Activated T-helper 1 cell treated with Interleukin-2 at 50 U/mL for 16 hours (primary cell): ENCODE data around the gene PGA3.
"Not testable (repeated sequence)": the region's sequence is repeated elsewhere in the genome, so short reads cannot be mapped to it uniquely, and the experiment has no call there.

Source experiments
- DNase-seq: peaks from one replicate; pipeline ENCODE4 v3.0.0-alpha.2; 2020; ENCODE audit warnings: low read depth

Gene PGA3

DNA sequence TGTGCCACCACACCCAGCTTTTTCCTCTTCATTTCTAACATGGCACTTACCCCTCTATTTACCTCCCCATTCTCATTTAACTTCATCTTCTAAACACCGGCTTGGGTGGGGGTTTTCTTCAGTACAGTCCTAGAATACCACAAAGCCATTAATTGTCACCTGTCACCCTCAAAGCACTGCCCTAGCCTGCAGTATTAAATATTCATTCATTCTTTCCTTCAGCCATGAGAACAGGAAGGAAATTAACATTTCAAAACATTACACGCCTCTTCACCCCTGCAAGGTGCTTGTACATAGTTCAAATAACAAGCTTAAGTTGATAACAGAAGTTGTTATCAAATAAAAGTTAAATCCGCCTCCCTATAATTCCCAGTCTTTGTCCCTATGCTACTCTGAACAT lies 31.4 kb upstream of the PGA3 start:
- DNase-seq: no peak

DNA sequence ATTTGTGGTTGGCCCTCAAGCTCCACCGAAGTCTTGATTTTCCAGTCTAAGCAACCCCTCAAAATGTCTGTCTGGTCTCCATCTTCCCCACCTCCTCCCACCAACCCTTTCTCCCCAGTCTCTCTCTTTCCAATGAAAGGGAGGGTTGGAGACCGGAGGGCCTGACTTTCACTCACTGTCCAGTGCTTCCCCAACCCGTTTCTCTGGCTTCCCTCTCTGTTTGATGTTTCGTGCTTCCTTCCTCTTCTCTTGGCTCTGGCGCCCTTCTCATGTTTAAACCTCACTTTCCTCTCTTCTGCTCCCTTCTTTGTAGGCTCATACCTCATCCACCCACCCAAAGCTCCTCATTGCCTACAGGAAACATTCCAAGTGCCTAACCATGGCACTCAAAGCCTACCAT lies 31.0 kb upstream of the PGA3 start:
- no peak for DNase-seq

DNA sequence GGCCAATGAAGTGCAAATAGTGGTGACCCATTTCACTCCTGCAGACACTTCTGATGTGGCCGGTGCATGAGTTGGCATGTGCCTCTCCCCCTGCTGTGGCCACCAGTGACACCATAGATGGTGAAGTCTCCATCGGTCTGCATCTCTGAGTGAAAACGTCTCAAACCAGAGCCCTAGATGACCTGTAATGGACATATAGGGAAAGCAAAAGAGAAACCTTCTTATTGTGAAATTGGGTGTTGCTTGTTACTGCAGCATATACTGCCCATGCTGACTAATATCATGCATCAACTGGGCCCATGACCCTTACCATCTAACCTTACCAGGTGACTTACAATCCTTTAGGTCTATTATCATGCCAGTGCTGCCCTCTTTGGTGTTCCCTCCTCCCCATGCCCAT lies 30.4 kb upstream of the PGA3 start:
- no peak for DNase-seq

DNA sequence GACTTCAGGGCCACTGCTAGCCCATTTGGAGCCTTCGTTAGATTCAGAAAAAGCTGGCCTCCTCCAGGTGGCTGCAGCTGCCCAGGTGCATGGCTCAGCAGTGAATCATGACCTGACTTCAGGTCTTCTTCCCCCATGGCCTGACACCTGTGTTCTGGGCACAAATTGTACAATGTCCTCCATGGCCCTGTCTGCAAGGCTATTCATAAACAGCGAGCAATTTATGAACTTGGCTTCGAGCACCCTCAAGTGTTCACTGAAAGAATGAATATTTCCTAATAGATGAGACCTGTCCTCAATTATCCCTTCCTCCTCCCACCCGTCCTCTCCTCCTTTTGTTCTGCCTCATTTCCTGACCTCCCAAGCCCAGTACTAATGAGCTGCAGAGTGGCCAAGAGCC lies 29.9 kb upstream of the PGA3 start:
- no peak for DNase-seq

DNA sequence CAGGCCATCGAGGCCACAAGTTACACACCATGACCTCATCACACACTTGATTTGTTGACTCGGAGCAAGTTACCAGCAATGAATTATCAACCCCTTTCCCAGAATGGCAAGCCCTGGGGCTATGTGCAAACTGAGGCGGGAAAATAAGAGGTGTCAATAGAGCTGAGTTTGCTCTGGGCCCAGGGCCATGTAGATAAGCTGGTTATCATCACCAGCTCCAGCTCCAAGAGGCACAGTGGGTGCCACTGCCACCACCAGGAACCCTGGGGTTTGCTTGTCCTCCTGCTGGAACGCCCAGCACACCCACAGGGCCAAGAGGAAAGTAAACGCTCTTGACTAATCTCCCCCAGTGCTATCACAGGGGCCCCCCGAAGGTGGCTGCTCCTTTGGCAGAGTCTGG lies 29.0 kb upstream of the PGA3 start:
- no peak for DNase-seq

DNA sequence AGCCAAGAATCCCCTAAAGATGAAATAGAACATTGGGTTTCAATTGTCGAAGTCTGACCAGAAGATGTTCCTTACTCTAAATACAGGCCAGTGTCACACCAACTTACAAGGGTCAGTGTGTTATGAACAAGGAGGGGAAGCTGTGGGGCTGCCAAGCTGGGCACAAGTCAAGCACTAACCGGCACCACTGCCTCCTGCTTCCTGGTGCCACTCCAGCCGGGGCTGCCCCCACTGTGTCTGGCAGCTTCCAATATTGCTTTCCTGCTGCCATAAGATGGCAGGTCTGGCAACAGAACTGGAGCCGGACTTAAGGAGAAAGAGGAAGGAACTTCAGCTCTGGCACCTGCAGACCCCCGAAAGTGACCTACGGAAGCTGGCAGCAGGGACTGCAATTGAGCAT lies 28.4 kb upstream of the PGA3 start:
- no peak for DNase-seq

DNA sequence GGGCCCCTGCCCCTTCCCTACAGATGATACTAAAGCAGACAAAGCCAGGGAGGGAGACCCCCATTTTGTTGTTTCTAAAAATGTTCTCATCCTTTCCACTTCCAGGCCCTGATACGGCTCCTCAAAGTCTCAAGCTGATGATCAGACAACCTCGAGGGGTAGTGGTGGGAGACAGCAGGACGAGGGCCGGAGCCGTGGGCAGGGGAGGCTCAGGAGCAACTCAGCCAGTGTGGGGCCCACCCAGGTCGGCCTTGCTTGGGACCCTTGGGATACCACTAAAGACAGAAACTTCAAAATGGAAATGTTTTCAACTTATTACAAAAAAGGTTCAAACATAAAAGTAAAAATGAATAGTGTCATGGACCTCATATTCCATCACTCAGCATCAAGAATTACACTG lies 26.9 kb upstream of the PGA3 start:
- no peak for DNase-seq

DNA sequence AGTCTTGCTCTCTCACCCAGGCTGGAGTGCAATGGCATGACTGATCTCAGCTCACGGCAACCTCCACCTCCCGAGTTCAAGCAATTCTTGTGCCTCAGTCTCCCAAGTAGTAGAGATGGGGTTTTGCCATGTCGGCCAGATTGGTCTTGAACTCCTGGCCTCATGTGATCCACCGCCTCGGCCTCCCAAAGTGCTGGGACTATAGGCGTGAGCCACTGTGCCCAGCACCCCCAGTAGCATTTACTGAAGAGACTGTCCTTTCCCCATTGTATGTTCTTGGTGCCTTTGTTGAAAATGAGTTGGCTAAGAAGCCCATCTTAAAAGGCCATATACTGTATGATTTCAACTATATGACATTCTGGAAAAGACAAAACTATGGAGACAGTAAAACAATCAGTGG lies 23.1 kb upstream of the PGA3 start:
- DNase-seq: not testable (repeated sequence)

DNA sequence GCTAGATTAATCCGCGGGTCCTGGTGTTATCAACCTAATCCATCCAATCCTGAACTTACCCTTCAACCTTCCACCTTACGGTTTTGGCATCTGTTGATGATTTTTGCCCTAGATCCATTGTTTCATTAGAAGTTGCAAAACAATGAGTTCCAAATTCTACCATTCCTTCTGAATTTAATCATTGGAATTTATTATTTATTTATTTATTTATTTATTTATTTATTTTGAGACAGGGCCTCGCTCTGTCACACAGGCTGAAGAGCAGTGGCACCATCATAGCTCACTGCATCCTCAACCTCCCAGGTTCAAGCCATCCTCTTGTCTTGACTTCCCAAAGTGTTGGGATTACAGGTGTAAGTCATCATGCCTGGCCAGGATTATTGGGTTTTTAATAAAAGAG lies 21.8 kb upstream of the PGA3 start:
- no peak for DNase-seq

DNA sequence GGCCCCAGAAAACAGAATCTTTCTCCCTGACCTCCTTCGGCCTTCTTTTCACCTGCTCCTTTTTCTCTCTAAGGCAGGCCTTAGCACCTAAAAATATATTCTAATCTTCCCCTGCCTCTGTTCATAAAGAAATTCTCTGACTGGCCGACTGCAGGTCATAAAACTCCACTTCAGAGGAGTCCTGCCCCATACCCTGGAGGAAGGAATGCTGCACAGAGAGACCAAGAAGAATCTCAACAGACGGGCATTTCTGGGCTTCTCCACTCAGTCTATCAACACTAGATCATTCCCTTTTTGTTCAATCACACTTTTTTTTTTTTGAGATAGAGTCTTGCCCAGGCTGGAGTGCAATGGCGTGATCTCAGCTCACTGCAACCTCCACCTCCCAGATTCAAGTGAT lies 19.7 kb upstream of the PGA3 start:
- DNase-seq: no peak

DNA sequence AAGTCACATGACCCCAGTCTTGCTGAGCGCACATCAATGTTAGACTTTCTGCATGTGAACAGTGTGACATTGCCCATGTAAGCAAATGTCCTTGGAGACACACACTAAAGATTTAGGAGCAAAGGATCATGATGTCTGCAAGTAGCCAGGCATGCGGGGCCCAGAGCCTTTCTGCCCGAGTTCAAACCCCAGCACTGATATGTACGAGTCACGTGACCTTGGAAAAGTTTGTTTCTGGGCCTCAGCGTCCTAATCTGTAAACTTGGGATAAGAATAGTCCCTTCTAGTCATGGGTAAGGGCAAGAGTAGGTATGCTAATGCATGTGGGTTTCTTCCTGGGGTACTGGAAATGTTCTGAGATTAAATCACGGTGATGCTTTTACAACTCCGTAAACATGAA lies 16.8 kb upstream of the PGA3 start:
- no peak for DNase-seq

DNA sequence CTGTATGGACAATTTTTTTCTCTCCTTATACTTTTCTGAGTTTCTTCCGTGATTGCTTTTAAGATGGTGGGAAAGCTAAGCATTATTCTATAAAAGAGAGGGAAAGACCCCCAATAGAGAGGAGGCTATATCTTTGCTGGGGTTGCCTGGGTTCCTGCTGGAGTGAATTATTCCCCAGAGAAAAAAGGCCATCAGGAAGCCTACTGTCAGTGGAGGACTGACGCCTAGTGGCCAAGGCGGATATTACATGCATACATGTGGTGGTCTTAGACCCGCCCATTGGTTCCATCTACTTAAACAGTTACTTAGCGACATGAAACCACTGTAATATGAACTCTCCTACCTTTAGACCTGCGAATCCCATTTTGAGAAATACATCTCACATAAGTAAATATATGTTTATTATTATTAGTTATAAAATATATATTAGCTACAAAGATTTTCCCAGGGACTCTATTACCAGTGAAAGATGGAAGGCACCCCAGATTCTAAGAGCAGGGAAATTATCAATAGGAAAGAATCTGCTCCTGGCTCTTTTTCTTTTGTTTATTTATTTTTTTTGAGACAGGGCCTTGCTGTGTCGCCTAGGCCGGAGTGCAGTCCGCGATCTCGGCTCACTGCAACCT lies 15.7 kb upstream of the PGA3 start:
- DNase-seq: peak; percentile 59

DNA sequence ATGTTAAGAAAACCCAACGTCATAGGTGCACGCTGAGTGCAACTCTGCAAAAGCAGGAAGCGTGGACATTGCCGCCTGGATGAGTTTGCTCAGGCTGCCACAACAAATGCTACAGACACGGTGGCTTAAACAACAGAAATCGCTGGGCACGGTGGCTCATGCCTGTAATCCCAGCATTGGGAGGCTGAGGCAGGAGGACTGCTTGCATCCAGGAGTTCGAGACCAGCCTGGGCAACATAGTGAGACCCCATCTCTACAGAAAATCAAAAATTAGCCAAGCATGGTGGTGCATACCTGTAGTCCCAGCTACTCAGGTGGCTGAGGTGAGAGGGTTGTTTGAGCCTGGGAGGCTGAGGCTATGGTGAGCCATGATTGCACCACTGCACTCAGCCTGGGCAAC lies 13.4 kb upstream of the PGA3 start:
- no peak for DNase-seq

DNA sequence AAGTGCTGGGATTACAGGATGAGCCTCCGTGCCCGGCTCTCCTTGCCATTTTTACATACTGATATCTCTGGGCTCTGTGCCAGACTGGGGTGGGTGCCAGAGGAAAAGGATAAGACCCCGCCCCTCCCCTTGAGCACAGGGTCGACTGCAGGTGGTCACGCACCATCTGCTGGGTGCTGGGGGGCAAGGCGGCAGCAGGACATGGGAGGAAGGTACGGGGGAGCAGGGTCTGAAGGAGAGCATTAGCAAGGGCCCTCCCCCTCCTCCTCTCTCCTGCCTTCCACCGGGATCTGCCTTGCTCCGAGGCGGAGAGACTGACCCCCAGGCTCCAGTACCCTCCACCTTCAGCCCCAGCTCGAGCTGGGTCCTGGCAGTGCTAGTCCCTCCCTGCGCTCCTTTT lies 9.7 kb upstream of the PGA3 start:
- no peak for DNase-seq

DNA sequence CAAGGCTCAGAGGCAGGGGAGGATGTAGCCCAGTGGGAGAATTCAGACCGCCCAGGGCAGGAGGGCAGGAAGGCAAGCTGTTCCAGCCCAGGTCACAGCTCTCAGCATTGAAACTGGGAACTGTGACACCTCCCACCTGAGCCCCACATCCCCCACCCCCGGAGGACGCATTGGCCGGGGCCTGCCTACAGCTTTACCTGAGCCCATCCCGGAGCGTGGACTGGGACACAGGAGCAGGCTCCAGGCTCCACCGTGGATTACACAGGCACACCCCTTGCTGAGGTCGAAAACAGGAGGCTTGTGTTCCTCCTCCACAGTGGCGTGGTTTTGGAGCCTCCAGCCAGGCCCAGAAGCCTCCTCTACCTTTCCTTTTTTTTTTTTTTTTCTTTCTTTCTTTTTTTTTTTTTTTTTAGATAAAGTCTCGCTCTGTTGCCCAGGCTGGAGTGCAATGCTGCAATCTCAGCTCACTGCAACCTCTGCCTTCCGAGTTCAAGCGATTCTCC lies 9.1 kb upstream of the PGA3 start:
- no peak for DNase-seq

DNA sequence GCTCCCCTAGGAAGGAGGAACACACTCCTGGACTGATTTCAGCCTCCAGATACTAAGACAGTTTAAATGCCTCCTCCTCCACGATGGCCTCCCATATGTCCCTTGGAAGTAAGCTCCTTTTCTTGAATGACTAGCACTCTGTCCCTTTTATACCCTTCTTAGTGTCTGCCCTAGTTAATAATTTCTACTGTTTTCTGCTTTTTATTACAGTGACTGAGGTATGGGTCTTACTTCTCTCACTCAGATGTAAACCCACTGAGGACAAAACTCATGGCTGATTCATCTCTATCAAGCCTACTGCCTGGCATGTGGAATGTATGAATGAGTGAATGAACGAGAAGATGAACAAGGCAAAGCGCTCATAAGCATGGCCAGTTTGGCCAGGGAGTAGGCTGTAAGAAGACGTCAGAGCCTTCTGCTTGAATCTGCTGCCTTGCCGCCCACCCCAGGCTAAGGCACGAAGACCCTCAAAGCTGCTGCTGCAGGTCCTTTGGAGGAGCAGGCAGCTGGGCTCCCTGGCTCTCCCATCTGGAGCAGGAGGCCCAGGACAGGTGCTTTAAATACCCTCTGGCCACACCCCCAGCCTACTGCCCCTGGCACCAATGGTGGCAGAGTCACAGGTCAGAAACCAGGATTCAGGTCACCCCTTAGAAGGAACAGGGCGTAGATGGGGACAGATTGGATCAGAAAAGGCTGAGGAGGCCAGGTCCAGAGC lies 8.2 kb upstream of the PGA3 start:
- no peak for DNase-seq

DNA sequence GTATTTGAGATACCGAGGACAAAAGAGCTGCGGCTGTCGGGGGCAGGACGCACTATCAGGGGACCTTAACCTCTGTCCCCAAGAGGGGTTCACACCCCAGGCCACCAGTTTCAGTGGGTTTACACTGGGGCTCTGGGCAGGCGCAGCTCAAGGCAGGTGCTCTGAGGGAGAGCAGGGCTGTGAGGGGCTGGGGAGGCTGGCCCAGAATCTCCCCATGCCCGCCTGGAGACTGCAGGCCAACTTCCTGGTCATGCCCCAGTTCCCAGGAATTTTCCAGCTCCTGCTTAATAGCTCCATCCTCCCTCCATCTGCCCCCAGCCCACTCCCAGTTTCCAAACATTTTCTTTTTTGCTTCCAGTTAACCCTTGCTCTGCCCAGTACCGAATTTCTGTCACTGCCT lies 7.6 kb upstream of the PGA3 start:
- DNase-seq: no peak

DNA sequence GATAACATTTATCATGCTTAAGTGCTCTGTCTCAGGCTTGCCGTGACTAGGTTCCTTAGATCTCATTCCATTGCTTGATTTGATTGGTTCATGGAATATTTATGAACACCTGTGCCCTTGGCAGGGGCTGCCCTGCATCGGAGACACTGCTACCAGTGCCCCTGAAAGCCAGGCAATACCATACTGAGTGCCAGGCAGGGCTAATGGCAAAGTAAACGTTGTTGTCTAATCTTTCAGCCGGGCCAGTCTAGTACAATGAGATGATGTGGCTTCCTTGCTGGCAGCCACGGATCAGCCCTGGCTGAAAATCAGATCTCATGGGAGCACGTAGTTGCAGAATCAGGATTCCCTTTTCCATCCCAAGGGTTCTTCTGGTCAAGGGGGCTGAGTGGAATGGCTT lies 5.0 kb upstream of the PGA3 start:
- DNase-seq: no peak

DNA sequence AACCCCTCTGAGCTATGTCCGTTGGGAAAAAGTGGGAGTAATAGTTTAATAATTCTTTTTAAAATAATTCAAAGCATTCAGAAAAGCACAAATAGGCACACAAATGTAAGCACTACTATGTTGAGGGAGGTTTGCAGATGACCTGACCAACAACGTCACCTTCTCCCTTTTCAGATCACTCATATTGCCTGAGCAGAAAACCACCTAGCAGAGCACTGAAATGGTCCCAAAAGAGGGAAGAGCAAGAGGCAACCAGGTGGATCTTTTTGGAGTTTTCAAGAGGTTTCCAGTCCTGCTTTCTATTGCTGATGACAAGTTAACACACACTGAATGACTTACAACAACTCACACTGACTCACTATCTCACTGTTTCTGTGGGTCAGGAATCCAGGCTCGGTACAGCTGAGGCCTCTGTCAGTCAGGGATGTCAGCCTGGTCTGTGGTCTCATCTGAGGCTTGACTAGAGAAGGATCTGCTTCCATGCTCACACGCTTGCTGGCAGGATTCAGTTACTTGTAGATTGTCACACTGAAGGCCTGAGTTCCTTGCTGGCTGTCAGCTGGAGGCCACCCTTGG lies 4.3 kb upstream of the PGA3 start:
- no peak for DNase-seq

DNA sequence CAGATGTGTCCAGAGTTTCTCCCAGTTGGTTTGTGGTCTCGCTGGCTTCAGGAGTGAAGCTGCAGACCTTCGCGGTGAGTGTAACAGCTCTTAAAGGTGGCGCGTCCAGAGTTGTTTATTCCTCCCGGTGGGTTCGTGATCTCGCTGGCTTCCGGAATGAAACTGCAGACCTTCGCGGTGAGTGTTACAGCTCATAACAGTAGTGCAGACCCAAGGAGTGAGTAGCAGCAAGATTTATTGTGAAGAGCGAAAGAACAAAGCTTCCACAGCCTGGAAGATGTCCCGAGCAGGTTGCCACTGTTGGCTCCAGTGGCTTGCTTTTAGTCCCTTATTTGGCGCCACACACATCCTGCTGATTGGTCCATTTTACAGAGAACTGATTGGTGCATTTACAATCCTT lies 1.8 kb upstream of the PGA3 start:
- DNase-seq: no peak

DNA sequence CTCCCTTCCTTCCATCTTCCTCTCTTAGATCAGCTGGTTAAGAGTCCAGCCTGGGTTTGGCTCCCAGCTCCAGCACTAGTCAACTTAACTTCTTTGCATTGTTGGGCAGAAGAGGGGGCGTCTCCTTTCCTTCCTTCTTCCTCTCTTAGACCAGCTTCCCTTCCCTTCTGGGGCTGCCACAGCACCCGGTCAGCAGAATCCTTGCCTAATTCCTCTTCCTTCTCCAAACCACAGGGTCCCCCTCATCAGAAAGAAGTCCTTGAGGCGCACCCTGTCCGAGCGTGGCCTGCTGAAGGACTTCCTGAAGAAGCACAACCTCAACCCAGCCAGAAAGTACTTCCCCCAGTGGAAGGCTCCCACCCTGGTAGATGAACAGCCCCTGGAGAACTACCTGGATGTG lies 558 bp downstream of the PGA3 start:
- DNase-seq: not testable (repeated sequence)

DNA sequence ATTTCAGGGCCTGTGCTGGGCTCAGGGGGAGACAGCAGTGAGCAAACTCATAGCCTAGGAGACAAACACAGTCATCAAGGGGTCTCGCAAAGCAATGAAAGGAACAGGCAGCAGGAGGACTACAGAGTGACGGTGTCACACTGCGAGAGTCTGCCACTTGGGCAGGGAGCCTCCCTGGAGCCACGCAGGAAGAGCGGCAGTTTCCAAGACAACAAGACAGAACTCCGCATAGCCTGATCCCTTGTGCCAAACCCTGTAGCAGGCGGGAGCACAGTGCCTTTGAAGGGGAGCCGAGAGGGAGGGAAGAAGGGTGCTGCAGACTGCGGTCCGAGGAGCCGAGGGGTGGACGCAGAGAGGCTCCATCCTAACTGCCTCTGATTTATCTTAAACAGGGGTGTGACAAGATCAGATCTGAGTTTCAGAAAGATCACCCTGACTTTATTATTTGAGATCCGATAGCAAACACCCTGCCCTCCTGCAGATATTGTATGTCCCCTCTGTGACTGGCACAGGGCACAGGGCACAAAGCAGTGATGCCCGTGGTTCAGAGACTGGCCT lies 1.3 kb downstream of the PGA3 start:
- DNase-seq: not testable (repeated sequence)

DNA sequence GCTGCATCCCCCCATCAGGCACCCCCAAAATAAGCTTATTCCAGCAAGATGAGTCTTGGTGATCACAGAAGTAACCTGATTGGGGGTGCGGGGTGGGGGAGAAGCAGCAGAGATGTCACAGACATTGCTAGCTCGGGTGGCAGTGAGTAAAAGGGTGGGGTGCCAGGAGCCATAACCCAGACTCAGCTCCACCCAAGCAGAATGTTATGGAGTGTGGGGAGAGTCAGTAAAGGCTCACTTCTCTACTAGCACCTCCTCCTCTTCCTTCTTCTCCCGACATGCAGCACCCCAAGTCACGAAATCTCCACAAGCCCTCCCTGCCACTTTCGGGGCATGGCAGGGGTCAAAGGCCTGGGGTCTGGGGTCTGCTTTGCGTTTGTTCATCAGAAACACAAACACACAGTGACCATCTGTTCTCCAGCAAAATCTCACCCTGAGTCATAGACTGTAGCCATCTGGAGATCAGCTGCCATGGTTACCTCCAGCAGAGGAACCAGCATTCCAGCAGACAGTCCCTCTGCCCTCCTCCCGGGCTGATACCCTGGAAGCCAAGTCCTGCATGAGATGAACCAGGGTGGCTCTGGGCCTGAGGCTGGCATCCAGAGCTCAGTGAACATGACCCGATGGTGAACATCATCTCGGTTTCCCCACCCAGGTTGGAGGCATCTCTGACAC lies 4.5 kb downstream of the PGA3 start:
- DNase-seq: not testable (repeated sequence)
